GM21526 (cell line): ENCODE data around the gene AIRE.

Source experiments
- ATAC-seq: cut with Tn5 transposase; IDR thresholded peaks from one replicate; pipeline ENCODE4 v1.9.1; 2021; ENCODE audit warnings: moderate library complexity; ENCODE audit not compliant: unreplicated experiment, low FRiP score

Gene AIRE

GRCh38 chr21:44303490-44303981 is 17.9 kb downstream of the AIRE start:
- ATAC-seq: no peak

- no peak for ATAC-seq
These were observed 18.4 kb downstream of the AIRE start for GRCh38 chr21:44304011-44304616.

GRCh38 chr21:44304877-44305293 is 19.2 kb downstream of the AIRE start:
- no peak for ATAC-seq

GRCh38 chr21:44305691-44306090 is 20.0 kb downstream of the AIRE start:
- no peak for ATAC-seq

GRCh38 chr21:44306936-44307704 is 21.4 kb downstream of the AIRE start:
- ATAC-seq: no peak

- ATAC-seq: no peak
These were observed 25.2 kb downstream of the AIRE start for GRCh38 chr21:44310628-44311507.

- no peak for ATAC-seq
These were observed 26.4 kb downstream of the AIRE start for GRCh38 chr21:44312089-44312488.

GRCh38 chr21:44312716-44313115 is 27.0 kb downstream of the AIRE start:
- no peak for ATAC-seq

- no peak for ATAC-seq
These were observed 27.8 kb downstream of the AIRE start for GRCh38 chr21:44313451-44313850.

- no peak for ATAC-seq
These were observed 28.5 kb downstream of the AIRE start for GRCh38 chr21:44314128-44314527.

GRCh38 chr21:44314561-44314960 is 28.9 kb downstream of the AIRE start:
- ATAC-seq: no peak

- ATAC-seq: no peak
These were observed 30.1 kb downstream of the AIRE start for GRCh38 chr21:44315691-44316203.

GRCh38 chr21:44316277-44316900 is 30.7 kb downstream of the AIRE start:
- no peak for ATAC-seq

- no peak for ATAC-seq
These were observed 31.6 kb downstream of the AIRE start for GRCh38 chr21:44317241-44317782.

- ATAC-seq: no peak
These were observed 32.2 kb downstream of the AIRE start for GRCh38 chr21:44317871-44318270.

- no peak for ATAC-seq
These were observed 33.0 kb downstream of the AIRE start for GRCh38 chr21:44318489-44319285.

GRCh38 chr21:44319407-44320065 is 33.9 kb downstream of the AIRE start:
- no peak for ATAC-seq

- ATAC-seq: no peak
These were observed 35.2 kb downstream of the AIRE start for GRCh38 chr21:44320847-44321246.
